OCI-M2 (cell line): ENCODE data around the gene CTU1.

Experiments
- DNase-seq: peaks from one replicate; lab custom pipeline; 2025; ENCODE audit not compliant: unreplicated experiment; lab: John Stamatoyannopoulos, UW

The CTU1 gene

GRCh38 chr19:51135004-51135403 is 26.8 kb upstream of the CTU1 start:
- no peak for DNase-seq

GRCh38 chr19:51131780-51132680 is 23.8 kb upstream of the CTU1 start:
- peak; percentile 36 for DNase-seq

- no peak for DNase-seq
Observed at GRCh38 chr19:51129716-51130115, 21.5 kb upstream of the CTU1 start.

- no peak for DNase-seq
Observed at GRCh38 chr19:51128227-51128626, 20.0 kb upstream of the CTU1 start.

- DNase-seq: peak; percentile 66
Observed at GRCh38 chr19:51127755-51128154, 19.5 kb upstream of the CTU1 start.

DNA sequence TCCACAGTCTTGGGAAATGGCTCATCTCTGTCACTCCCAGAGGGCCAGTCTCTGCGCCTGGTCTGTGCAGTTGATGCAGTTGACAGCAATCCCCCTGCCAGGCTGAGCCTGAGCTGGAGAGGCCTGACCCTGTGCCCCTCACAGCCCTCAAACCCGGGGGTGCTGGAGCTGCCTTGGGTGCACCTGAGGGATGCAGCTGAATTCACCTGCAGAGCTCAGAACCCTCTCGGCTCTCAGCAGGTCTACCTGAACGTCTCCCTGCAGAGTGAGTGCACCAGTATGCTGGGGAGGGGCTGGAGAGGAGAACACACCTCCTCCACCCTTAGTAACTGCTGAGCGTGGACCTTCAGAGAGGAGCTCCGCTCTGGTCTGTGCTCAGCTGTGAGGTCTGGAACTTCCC is 18.8 kb upstream of the CTU1 start:
- DNase-seq: no peak

- DNase-seq: no peak
Observed at GRCh38 chr19:51125421-51126075, 17.3 kb upstream of the CTU1 start.

- DNase-seq: no peak
Observed at GRCh38 chr19:51124729-51125128, 16.5 kb upstream of the CTU1 start, which contains the start of gene SIGLEC9. TSS of gene SIGLEC9 (plus strand) at chr19:51124906. CDS start at chr19:51124975, 69 bp downstream.

DNA sequence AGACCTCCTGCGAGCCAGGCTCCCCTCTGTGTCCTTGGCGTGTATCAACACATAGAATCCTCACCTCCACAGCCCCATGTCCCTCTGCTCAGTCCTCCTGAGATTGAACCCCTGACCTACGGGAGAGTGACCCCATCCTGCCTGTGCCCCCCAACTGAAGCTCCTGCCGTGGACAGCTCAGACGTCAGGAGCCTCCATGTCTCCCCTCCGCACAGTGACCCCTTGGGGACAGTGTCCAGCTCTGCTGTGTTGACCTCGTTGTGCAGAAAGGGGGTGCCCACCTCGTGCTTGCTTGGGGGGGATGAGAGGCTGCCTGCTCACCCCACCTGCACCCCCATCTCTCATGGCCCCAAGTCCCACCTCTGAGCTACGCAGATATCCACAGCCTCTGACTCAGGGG is 16.0 kb upstream of the CTU1 start:
- no peak for DNase-seq

GRCh38 chr19:51123802-51124201 is 15.6 kb upstream of the CTU1 start:
- no peak for DNase-seq

- DNase-seq: no peak
Observed at GRCh38 chr19:51123381-51123800, 15.2 kb upstream of the CTU1 start.

DNA sequence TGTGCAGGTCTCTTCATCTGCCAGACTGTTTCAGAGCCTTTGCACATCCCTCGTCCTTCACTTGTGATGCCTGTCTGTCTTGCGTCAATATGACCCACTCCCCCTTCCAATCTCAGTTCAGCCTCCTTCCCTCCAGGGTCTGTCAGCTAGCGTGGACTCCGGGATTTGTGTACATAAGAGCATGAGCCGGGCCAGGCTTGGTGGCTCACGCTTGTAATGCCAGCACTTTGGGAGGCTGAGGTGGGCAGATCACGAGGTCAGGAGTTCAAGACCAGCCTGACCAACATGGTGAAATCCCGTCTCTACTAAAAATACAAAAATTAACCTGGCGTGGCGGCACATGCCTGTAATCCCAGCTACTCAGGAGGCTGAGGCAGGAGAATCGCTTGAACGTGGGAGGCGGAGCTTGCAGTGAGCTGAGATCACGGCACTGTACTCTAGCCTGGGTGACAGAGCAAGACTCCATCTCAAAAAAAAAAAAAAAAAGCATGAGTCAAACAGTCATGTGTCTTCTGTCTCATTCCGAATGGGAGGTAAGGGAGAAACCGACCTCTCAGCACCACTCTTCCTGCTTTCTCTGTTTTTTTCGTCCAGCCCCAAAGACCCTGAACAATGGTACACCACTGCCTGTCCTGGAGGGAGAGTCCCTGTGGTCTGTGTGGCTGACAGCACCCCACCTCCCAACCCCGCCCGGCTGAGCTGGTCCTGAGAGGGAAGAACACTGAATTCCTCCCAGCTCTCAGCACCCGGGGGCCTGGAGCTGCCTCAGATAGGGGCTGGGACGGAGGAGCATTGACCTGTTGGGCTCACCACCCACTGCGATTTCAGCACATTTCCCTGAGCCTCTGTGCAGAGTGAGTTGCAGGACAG is 14.1 kb upstream of the CTU1 start:
- DNase-seq: no peak

GRCh38 chr19:51121257-51121656 is 13.0 kb upstream of the CTU1 start:
- DNase-seq: no peak

DNA sequence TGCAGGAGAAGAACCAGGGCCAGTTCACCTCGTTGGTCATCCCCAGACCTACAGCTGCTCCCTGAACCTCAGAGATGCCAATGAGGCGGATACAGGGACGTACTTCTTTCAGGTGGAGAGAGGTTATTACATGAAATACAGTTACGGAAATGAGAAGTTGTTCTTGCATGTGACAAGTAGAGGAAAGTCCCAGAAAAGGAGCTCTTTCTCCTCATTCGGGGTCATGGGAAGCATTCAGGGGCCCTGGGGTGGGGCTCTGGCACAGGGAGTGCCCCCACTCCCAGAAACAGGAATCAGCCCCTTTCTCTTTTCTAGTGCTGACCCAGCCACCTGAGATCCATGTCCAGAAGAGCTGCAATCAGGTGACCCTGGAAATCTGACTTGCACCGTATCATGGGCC is 12.0 kb upstream of the CTU1 start:
- no peak for DNase-seq

GRCh38 chr19:51119611-51120010 is 11.4 kb upstream of the CTU1 start:
- no peak for DNase-seq

GRCh38 chr19:51119101-51119500 is 10.9 kb upstream of the CTU1 start:
- DNase-seq: no peak

GRCh38 chr19:51116736-51117286 is 8.6 kb upstream of the CTU1 start:
- DNase-seq: no peak

DNA sequence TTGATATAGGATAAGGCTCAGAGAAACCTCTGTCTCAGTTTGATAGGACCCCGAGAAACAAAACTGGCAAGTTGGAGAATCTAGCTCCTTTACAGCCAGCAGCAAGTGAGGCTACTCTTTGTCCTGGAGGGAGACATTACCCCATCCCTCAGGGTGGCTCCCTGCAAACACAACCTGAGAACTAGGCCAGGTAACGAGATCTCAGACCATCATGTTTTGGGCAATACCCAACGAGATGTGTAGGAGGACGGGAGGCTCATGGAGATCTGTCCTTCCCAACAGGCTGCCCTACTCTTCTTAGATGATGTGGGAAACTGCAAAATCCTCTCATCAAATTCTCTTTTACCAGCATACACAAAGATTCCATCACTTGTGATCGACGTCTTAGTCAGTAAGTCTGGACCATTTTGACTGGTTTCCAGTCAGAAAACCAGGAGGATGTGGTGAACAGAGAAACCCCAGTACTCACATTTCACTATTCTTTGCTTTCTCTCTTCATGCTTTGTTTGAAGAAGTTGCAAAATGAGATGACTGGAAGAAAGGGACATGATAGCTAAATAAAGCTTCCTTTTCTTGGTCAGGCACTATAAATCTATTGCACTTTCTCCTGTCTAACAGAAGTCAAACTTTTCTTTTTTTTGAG is 6.0 kb upstream of the CTU1 start:
- no peak for DNase-seq

GRCh38 chr19:51111606-51112005 is 3.4 kb upstream of the CTU1 start:
- no peak for DNase-seq

- DNase-seq: no peak
Observed at GRCh38 chr19:51110666-51110971, 2.4 kb upstream of the CTU1 start.

DNA sequence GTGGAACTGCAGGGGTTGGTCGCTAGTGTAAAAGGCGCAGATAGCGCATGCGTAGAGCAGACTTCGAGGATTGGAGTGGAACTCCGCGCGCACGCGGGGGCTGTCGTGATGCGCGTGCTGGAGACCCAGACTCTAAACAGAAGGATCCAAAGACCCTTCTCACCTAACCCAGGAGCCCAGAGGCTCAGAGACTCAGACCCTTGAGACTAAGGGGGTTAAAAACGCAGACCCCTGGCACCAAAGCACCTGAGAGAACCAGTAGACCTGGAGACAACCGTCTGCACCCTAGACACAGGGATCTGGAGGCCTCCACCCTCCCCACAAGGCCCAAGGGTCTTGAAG is 567 bp upstream of the CTU1 start:
- DNase-seq: peak; percentile 81
